ENCODE results near the gene ARF1. TPM values are rescaled to one million over a fixed set of nuclear protein-coding genes. Genes with fewer than 3 reads are reported as not detected.

The ARF1 gene
- total and polyA plus RNA-seq, 2 experiments from 2014 or later = 250 to 609 TPM

DNA sequence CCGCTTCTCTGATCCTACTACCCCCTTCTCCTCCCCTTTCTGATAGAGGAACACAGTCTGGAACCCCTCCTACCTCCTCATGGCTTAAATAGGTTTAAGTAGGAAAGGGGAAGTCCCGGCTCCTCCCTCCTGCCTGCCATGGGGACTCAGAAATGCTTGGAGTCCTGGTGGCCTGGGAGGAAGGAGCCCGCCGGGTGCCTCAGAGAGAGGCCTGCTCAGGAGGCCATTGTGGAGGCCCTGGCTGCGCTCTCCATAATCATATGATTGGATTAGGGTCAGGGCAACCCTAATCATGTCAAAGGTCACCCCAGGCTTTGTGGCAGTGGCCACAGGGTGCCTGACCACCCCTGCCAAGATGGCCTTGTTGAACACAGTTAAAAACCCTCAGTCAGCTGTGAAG lies 46.7 kb upstream of the ARF1 start:
- peaks cover 39% of the 10 kb centered on the region for H3K27me3 ChIP-seq
- no peaks in the 10 kb centered on the region for H3K4me1 ChIP-seq (ENCODE audit: insufficient read depth)
- no peaks in the 10 kb centered on the region for H3K36me3 ChIP-seq (replicated peaks; ENCODE audit: insufficient read depth, low read depth)
- WGBS (ENCODE audit: low lambda C conversion rate, missing lambda C conversion rate) = 81% methylated on average over 5 of the region's 5 CpGs
- no peak overlapping the region for H2AFZ ChIP-seq
- no peaks in the 10 kb centered on the region for H3K9me2 ChIP-seq (replicated peaks; ENCODE audit: insufficient read depth)
- no peak overlapping the region for H3K4me2 ChIP-seq
- H3K4me3 ChIP-seq = no peak overlapping the region
- DNase-seq (ENCODE audit: low spot score) = no peak
- no peaks in the 10 kb centered on the region for H3K9me3 ChIP-seq (ENCODE audit: low read depth)
- no peaks in the 10 kb centered on the region for H3K79me2 ChIP-seq
- no peak overlapping the region for H3K27ac ChIP-seq
- TF ChIP-seq EZH2phosphoT487 (IDR thresholded peaks at IDR 0.05; ENCODE audit: low read depth, severe bottlenecking, unreplicated experiment) (no peak), EZH2 (IDR thresholded peaks at IDR 0.05; ENCODE audit: borderline replicate concordance) (no peak)
- TF ChIP-seq, protein P1, sequence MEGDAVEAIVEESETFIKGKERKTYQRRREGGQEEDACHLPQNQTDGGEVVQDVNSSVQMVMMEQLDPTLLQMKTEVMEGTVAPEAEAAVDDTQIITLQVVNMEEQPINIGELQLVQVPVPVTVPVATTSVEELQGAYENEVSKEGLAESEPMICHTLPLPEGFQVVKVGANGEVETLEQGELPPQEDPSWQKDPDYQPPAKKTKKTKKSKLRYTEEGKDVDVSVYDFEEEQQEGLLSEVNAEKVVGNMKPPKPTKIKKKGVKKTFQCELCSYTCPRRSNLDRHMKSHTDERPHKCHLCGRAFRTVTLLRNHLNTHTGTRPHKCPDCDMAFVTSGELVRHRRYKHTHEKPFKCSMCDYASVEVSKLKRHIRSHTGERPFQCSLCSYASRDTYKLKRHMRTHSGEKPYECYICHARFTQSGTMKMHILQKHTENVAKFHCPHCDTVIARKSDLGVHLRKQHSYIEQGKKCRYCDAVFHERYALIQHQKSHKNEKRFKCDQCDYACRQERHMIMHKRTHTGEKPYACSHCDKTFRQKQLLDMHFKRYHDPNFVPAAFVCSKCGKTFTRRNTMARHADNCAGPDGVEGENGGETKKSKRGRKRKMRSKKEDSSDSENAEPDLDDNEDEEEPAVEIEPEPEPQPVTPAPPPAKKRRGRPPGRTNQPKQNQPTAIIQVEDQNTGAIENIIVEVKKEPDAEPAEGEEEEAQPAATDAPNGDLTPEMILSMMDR (IDR thresholded peaks at IDR 0.05; ENCODE audit: poor library complexity) = no peak
- H4K20me1 ChIP-seq (ENCODE audit: insufficient read depth, poor library complexity, severe bottlenecking) = no peaks in the 10 kb centered on the region

DNA sequence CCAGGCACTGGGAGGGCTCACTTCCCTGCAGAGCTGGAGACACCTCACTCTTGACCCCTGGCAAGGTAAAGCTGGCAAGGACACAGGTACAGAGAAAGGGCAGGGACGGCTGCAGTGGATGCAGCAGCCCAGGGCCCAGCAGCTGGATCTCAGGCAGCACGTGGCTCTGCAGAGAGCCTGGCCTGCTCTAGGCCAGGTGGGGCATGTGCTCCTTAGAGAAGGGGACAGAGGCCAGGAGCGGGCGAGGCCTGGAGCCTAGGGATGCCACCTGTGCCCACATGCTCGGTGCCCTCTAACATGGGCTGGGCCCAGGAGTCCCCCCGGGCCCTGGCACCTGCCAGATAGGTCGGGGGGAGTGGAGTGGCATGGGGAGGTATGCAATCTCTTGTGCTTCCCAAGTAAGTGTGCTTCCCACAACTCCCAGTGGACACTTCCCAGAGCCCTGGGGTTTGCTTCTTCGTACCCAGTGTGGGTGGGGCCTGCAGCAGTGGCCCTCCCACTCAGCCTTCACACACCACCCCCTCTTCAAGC lies 45.7 kb upstream of the ARF1 start:
- DNase-seq (ENCODE audit: low spot score) = no peak
- no peak overlapping the region for H3K4me3 ChIP-seq
- no peaks in the 10 kb centered on the region for H3K79me2 ChIP-seq
- H3K27me3 ChIP-seq = peaks cover 43% of the 10 kb centered on the region
- H3K4me2 ChIP-seq = no peak overlapping the region
- 86% methylated on average over 8 of the region's 8 CpGs for WGBS (ENCODE audit: low lambda C conversion rate, missing lambda C conversion rate)
- H3K9me2 ChIP-seq (replicated peaks; ENCODE audit: insufficient read depth) = no peaks in the 10 kb centered on the region
- no peak overlapping the region for H2AFZ ChIP-seq
- no peaks in the 10 kb centered on the region for H3K36me3 ChIP-seq (replicated peaks; ENCODE audit: insufficient read depth, low read depth)
- no peak overlapping the region for H3K27ac ChIP-seq
- H3K9me3 ChIP-seq (ENCODE audit: low read depth) = no peaks in the 10 kb centered on the region
- no peaks in the 10 kb centered on the region for H4K20me1 ChIP-seq (ENCODE audit: insufficient read depth, poor library complexity, severe bottlenecking)
- TF ChIP-seq EZH2 (IDR thresholded peaks at IDR 0.05; ENCODE audit: borderline replicate concordance) (no peak), EZH2phosphoT487 (IDR thresholded peaks at IDR 0.05; ENCODE audit: low read depth, severe bottlenecking, unreplicated experiment) (no peak)
- TF ChIP-seq, protein P1 (IDR thresholded peaks at IDR 0.05; ENCODE audit: poor library complexity) = no peak
- no peaks in the 10 kb centered on the region for H3K4me1 ChIP-seq (ENCODE audit: insufficient read depth)

DNA sequence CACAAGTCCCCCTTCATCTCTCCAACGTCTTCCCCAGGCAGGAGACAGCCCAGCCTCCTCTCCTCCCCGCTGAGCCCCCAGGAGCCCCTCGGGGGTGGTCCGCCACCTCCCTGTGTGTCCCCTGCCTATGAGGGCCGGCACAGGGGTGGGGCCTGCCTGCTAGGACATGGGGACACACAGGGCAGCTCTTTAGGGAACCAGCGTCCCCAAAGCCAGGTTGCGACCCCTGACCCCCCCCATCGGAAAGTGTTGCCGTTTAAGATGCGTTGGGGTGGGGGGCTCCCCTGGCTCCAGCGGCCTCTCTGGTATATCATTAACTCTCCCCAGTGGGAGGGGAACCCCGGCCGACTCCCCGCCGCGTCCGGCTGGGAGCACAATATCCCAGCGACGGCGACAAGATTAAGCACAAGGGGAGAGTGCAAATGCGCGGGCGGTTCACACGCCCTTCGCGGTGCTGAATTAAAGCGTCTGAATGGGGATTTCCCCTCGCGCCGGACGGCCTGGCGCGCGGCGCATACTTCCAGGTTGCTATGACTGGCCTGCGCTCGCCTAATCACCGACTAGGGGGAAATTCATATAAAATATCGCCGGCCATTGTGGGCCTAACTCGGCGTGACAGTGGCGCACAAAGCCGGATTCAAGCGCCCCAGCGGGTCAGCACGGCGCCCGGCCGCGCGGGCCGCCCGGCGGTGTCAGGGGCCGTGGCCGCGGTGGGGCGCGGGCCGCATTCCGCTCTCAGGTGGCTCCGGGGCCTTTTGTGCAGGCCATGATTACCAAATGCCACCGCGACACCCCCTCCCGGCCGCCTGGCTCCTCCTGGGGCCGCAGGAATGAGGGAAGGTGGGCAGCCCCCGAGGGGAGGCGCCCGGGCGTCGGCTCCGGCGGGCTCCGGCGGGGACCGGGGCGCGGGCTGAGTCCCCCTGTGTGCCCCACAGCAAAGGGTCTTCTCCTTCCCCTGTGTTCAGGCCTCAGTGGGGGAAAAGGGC lies 44.8 kb upstream of the ARF1 start:
- peak; percentile 68 for TF ChIP-seq EZH2phosphoT487 (IDR thresholded peaks at IDR 0.05; ENCODE audit: low read depth, severe bottlenecking, unreplicated experiment)
- TF ChIP-seq EZH2 (IDR thresholded peaks at IDR 0.05; ENCODE audit: borderline replicate concordance) = peak; percentile 65
- TF ChIP-seq, protein P1 (IDR thresholded peaks at IDR 0.05; ENCODE audit: poor library complexity) = no peak
- H3K79me2 ChIP-seq = no peaks in the 10 kb centered on the region
- H3K9me3 ChIP-seq (ENCODE audit: low read depth) = no peaks in the 10 kb centered on the region
- no peaks in the 10 kb centered on the region for H4K20me1 ChIP-seq (ENCODE audit: insufficient read depth, poor library complexity, severe bottlenecking)
- H3K4me2 ChIP-seq = peak overlapping the region; percentile 81
- WGBS (ENCODE audit: low lambda C conversion rate, missing lambda C conversion rate) = 9% methylated on average over 74 of the region's 80 CpGs
- H3K4me3 ChIP-seq = no peak overlapping the region
- H3K4me1 ChIP-seq (ENCODE audit: insufficient read depth) = no peaks in the 10 kb centered on the region
- H3K27me3 ChIP-seq = peaks cover 44% of the 10 kb centered on the region
- no peak overlapping the region for H2AFZ ChIP-seq
- no peaks in the 10 kb centered on the region for H3K9me2 ChIP-seq (replicated peaks; ENCODE audit: insufficient read depth)
- peak; percentile 66 for DNase-seq (ENCODE audit: low spot score)
- H3K27ac ChIP-seq = no peak overlapping the region
- H3K36me3 ChIP-seq (replicated peaks; ENCODE audit: insufficient read depth, low read depth) = no peaks in the 10 kb centered on the region
